Lower leg skin (tissue), 4 donors: Measurements from ENCODE around the gene CD84. TPM values are rescaled to one million over a fixed set of nuclear protein-coding genes. Genes with fewer than 3 reads are reported as not detected.

Experiments used
- DNase-seq, 2 donors: peaks; one replicate each; pipeline ENCODE4 v3.0.0-alpha.2; 2019; ENCODE audit warnings: low spot score in 2 of 2
- H3K4me3 ChIP-seq: fragments of 200-600 bp; sonication (generic); 2 replicates; pipeline ENCODE4 v1.5.1; 2017; ENCODE audit warnings: mild to moderate bottlenecking, low read depth; ENCODE audit not compliant: poor library complexity, severe bottlenecking
- CTCF ChIP-seq, 3 donors: fragments of 450-650 bp; IDR thresholded peaks; one replicate each; pipeline ENCODE4 v1.5.1; 2016; ENCODE audit warnings: antibody characterized with exemption in 3 of 3, mild to moderate bottlenecking in 3 of 3, moderate library complexity in 2 of 3
- POLR2A ChIP-seq, 2 donors: fragments of 450-650 bp; IDR thresholded peaks; one replicate each; pipeline ENCODE4 v1.6.1; 2016 to 2017; ENCODE audit warnings: antibody characterized with exemption in 2 of 2, mild to moderate bottlenecking in 1 of 2, moderate library complexity in 1 of 2
- WGBS, 2 donors: methylation state at CpG; one replicate each; pipeline ENCODE4 v1.1.5; 2018; 5-methylcytosine and 5-hydroxymethylcytosine counted together
- intact Hi-C: fragments of 100-400 bp; cut with DNase I; formaldehyde crosslinking; loops from one replicate; pipeline ENCODE4 v1.15.0; 2023; ENCODE audit warnings: low total_unique reads
- total RNA-seq, 4 donors: library from RNA; depleted of rRNA; stranded (reverse); fragments of >200 nt; gene quantifications; one replicate each; pipeline ENCODE4 v1.1.0, GENCODE V29; 2016

The CD84 gene
- total RNA-seq, 4 donors from 2014 or later = 1.7 to 3.9 (median 2.0) TPM

- no peak for DNase-seq
- 73 to 77% methylated on average over 5 of the region's 5 CpGs for WGBS, 2 donors
- TF ChIP-seq POLR2A (IDR thresholded peaks at IDR 0.05) (no peak), CTCF (IDR thresholded peaks at IDR 0.05) (no peak)
- no peak overlapping the region for H3K4me3 ChIP-seq
- intact Hi-C loops = no loop called here
These were observed 4.1 kb downstream of the CD84 start for GRCh38 chr1:160575112-160575664.

- TF ChIP-seq CTCF (IDR thresholded peaks at IDR 0.05) = no peak
- no peak for TF ChIP-seq POLR2A (IDR thresholded peaks at IDR 0.05)
- no peak overlapping the region for H3K4me3 ChIP-seq
- no peak for DNase-seq
- intact Hi-C loops = no loop called here
- 84 to 90% methylated on average over 3 of the region's 3 CpGs for WGBS, 2 donors
These were observed 8.5 kb downstream of the CD84 start for GRCh38 chr1:160570840-160571239.

GRCh38 chr1:160569806-160570205 is 9.5 kb downstream of the CD84 start:
- TF ChIP-seq CTCF (IDR thresholded peaks at IDR 0.05) (no peak), POLR2A (IDR thresholded peaks at IDR 0.05) (no peak)
- intact Hi-C loops = no loop called here
- H3K4me3 ChIP-seq = no peak overlapping the region
- DNase-seq = no peak
- WGBS, 2 donors = 70 to 80% methylated on average over 2 of the region's 2 CpGs

- H3K4me3 ChIP-seq = no peak overlapping the region
- TF ChIP-seq CTCF (IDR thresholded peaks at IDR 0.05) = no peak
- TF ChIP-seq POLR2A (IDR thresholded peaks at IDR 0.05) = no peak
- intact Hi-C loops = no loop called here
- DNase-seq = no peak
- 65 to 68% methylated on average over 8 of the region's 8 CpGs for WGBS, 2 donors
These were observed 11.2 kb downstream of the CD84 start for GRCh38 chr1:160567858-160568682.

- WGBS, 2 donors = 78 to 89% methylated on average over 5 of the region's 5 CpGs
- TF ChIP-seq POLR2A (IDR thresholded peaks at IDR 0.05) (no peak), CTCF (IDR thresholded peaks at IDR 0.05) (no peak)
- no peak for DNase-seq
- intact Hi-C loops = no loop called here
- no peak overlapping the region for H3K4me3 ChIP-seq
These were observed 12.0 kb downstream of the CD84 start for GRCh38 chr1:160567341-160567740.
